Stimulated activated CD8-positive, alpha-beta memory T cell treated with anti-CD3 and anti-CD28 coated beads, Interleukin-15, amount 100 ng/mL, for 48 hours (primary cell): ENCODE results near the gene CLDN4.
"Not testable (repeated sequence)": the region's sequence is repeated elsewhere in the genome, so short reads cannot be mapped to it uniquely, and the experiment has no call there.

Experiments used
- DNase-seq, 2 donors: peaks; one replicate each; pipeline ENCODE4 v3.0.0-alpha.2; 2020; ENCODE audit warnings: low read depth in 2 of 2

The CLDN4 gene

GRCh38 chr7:73842067-73842976 lies 11.5 kb downstream of the CLDN4 start, which contains the start of gene METTL27:
Gene METTL27 (minus strand): TSS chr7:73842516. CDS start chr7:73842140, 376 bp downstream.
- DNase-seq = peak; percentile 88 to 91

GRCh38 chr7:73844131-73844547 lies 13.3 kb downstream of the CLDN4 start:
- DNase-seq = no peak

- DNase-seq = no peak
These were observed 14.2 kb downstream of the CLDN4 start for GRCh38 chr7:73844848-73845460.

- not testable (repeated sequence) for DNase-seq
These were observed 15.0 kb downstream of the CLDN4 start for GRCh38 chr7:73845701-73846195.

- no peak for DNase-seq
These were observed 17.3 kb downstream of the CLDN4 start for GRCh38 chr7:73847941-73848723.

GRCh38 chr7:73850781-73851207 lies 20.0 kb downstream of the CLDN4 start:
- DNase-seq = no peak

GRCh38 chr7:73851410-73852338 lies 20.9 kb downstream of the CLDN4 start:
- peak in 1 of 2 donors; percentile 17 for DNase-seq

GRCh38 chr7:73852500-73852899 lies 21.7 kb downstream of the CLDN4 start:
- no peak for DNase-seq

GRCh38 chr7:73856941-73857340 lies 26.1 kb downstream of the CLDN4 start:
- no peak for DNase-seq

- no peak for DNase-seq
These were observed 28.0 kb downstream of the CLDN4 start for GRCh38 chr7:73858807-73859206.

- no peak for DNase-seq
These were observed 30.1 kb downstream of the CLDN4 start, which contains the start of gene TMEM270 for GRCh38 chr7:73860859-73861258. Gene TMEM270 (plus strand): TSS chr7:73861159. CDS start chr7:73861195, 36 bp downstream.

- no peak for DNase-seq
These were observed 30.5 kb downstream of the CLDN4 start for GRCh38 chr7:73861305-73861704.

- no peak for DNase-seq
These were observed 34.4 kb downstream of the CLDN4 start for GRCh38 chr7:73864981-73865711.

- DNase-seq = no peak
These were observed 35.1 kb downstream of the CLDN4 start for GRCh38 chr7:73865738-73866445.

GRCh38 chr7:73866446-73866767 lies 35.6 kb downstream of the CLDN4 start:
- DNase-seq = no peak

- DNase-seq = no peak
These were observed 38.4 kb downstream of the CLDN4 start for GRCh38 chr7:73869011-73869798.

GRCh38 chr7:73870041-73870492 lies 39.3 kb downstream of the CLDN4 start:
- no peak for DNase-seq

- no peak for DNase-seq
These were observed 40.6 kb downstream of the CLDN4 start for GRCh38 chr7:73871163-73872011.
